LNCAP (cell line): ENCODE results near the gene RNF220.

ENCODE experiments used
- TF ChIP-seq, protein P1 (sequence below): fragments of 450-650 bp; IDR thresholded peaks from 2 replicates; pipeline ENCODE4 v1.5.1; 2017; ENCODE audit warnings: mild to moderate bottlenecking

RNF220 gene

DNA sequence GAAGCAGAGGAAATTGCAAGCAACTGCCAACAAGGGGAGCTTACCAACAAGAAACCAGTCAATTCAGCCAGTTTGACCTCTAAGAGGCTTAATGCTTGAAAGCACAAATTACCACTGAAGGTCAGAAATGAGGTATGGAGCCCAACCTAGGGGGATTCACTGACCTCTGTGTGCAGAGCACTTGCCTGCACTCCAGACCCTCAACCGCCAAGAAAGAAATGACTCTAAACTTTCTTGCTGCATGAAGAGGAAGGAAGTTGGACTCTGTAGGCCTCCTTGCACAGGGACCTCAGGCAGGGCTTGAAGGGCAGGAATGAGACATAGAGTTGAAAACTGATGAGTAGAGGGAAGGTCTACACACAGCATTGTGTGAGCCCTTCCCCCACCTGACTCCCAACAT, 279.5 kb downstream of the RNF220 start:
- TF ChIP-seq, protein P1, sequence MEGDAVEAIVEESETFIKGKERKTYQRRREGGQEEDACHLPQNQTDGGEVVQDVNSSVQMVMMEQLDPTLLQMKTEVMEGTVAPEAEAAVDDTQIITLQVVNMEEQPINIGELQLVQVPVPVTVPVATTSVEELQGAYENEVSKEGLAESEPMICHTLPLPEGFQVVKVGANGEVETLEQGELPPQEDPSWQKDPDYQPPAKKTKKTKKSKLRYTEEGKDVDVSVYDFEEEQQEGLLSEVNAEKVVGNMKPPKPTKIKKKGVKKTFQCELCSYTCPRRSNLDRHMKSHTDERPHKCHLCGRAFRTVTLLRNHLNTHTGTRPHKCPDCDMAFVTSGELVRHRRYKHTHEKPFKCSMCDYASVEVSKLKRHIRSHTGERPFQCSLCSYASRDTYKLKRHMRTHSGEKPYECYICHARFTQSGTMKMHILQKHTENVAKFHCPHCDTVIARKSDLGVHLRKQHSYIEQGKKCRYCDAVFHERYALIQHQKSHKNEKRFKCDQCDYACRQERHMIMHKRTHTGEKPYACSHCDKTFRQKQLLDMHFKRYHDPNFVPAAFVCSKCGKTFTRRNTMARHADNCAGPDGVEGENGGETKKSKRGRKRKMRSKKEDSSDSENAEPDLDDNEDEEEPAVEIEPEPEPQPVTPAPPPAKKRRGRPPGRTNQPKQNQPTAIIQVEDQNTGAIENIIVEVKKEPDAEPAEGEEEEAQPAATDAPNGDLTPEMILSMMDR: no peak

DNA sequence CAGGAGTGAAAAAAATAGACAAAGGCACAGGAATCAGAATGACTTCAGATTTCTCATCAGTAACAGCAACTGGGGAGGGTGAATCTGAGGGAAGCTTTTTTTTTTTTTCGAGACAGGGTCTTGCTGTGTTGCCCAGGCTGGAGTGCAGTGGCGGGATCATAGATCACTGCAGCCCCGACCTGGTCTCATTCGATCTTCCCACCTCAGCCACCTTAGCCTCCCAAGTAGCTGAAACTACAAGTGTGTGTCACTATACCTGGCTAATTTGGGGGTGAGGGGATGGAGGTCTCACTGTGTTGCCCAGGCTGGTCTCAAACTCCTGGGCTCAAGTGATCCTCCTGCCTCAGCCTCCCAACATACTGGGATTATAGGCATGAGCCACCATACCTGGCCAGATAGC, 280.2 kb downstream of the RNF220 start:
- TF ChIP-seq, protein P1: no peak

DNA sequence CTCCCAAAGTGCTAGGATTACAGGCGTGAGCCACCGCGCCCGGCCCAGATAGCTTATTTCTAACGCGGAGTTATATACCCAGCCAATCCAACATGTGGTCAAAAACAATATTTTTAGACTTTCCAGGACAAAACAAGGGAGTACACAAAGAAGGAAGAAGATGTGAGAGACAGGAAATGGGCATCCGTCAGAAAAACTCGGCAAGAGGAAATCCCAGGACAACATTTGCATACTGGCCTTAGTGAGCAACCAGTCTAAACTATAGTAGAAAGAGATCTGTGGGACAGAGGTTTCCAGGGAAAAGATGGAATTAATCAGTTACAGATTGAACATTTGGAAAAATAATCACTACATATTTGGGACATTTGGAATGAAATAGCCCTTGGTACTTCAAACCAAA, 280.8 kb downstream of the RNF220 start:
- TF ChIP-seq, protein P1: no peak

DNA sequence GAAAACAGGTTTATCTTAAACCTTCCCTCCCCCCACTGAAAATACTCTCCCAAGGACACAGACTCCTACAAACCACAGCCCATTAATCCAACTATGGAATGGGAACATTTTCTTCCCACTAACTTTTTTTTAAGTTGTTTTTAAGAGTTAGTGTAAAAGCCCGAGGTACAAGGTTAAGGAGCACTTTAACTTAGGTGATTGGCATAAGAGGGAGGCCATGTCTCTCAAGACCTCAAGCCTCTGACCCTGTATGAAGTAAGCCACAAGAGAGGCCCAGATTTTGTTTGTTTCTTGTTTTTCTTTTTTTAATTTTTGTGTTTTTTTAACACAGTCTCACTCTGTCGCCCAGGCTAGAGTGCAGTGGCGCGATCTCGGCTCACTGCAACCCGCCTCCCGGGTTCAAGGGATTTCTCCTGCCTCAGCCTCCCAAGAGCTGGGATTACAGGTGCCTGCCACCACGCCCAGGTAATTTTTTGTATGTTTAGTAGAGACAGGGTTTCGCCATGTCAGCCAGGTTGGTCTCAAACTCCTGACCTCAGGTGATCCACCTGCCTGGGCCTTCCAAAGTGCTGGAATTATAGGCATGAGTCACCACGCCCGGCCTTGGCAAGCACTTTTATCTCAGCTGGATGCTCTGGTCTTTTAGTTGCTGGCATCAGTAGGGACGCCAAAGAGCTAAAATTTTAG, 283.8 kb downstream of the RNF220 start:
- TF ChIP-seq, protein P1: no peak

DNA sequence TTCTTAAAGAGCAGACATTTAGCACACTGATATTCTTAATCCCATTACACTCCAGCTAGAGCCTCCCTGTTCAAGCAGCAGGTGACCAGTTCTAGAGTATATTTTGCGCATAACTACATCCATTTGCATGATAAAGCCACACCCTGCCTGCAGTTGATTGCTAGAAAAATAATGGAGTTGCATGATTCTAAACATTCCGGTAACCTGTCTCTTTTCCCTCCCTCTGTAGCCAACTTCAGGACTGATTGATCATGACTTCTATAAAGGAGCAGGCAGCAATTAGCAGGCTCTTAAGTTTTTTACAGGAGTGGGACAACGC, 284.4 kb downstream of the RNF220 start:
- TF ChIP-seq, protein P1: no peak

DNA sequence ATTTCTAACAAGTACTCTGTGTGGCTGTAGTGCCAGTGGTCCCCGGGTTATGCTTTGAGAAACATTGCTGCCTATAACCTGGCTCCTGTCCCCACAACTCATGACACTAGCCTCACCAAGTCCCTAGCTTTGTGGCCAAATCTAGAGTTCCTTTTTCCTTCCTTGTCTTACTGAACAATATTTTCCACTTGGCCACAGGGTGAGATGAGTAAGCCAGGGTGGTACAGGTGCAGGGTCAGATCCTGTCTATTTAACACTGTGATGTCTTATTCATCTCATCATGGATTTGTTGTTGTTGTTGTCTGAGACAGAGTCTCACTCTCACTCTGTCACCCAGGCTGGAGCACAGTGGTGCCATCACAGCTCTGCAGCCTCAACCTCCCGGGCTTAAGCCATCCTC, 288.1 kb downstream of the RNF220 start:
- TF ChIP-seq, protein P1: no peak

DNA sequence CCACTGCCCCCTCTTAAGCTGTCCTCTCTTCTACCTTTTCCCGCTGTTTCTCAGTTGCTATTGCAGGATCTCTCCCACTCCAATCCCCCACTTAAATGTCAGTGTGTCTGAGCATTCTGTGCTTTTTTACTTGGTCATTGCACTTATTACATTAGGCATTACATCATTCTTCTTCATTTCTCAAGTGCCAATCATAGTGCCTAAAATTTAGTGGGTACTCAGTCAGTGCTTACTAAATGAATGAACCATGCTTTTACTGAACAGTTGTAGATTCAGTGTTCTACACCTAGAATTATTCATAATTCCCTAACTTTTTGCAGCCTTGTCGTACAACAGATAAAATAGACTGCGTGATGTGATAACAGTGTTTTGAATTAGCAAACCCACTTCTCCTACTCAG, 288.8 kb downstream of the RNF220 start:
- TF ChIP-seq, protein P1: no peak

DNA sequence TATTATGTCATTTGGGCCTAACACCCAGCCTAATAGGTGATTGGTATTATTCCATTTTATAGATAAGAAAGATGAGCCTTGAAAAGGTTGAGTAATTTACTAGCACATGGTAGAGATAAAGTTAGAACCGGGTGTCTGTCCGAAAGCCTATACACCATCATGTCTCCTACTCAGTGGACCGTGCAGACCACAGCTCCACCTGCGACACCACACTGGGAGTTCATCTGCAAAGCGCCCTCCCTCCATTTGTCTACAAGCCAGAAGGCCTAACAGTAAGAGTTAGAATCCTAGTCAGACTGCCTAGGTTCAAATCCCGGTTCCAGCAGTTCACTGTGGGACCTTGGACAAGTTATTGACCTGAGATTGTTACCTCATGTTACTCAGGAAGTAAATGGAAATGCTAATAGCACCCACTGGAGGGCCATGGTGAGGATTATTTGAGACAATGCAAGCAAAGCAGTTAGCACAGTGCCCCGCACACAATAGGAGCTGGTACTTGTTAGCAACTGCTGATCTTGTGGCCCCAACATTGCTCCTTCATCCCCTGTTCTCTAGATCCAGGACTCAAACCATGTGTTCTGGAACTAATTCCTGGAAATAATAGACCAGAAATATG, 289.9 kb downstream of the RNF220 start:
- TF ChIP-seq, protein P1: no peak
